Limb (tissue), 2 donors: ENCODE measurements around the gene ZEB2.

Experiments used
- DNase-seq, 2 donors: peaks; one replicate each; pipeline ENCODE4 v3.0.0-alpha.2; 2016; ENCODE audit errors: extremely low spot score in 2 of 2

ZEB2 gene

GRCh38 chr2:144357623-144358373 is 162.1 kb downstream of the ZEB2 start:
- no peak for DNase-seq

- no peak for DNase-seq
Measured at GRCh38 chr2:144356402-144356801, 163.5 kb downstream of the ZEB2 start.

GRCh38 chr2:144354953-144355352 is 165.0 kb downstream of the ZEB2 start:
- no peak for DNase-seq

- no peak for DNase-seq
Measured at GRCh38 chr2:144351687-144352086, 168.2 kb downstream of the ZEB2 start.

- DNase-seq: peak in 1 of 2 donors; percentile 5
Measured at GRCh38 chr2:144350151-144350802, 169.6 kb downstream of the ZEB2 start.

GRCh38 chr2:144349674-144350073 is 170.2 kb downstream of the ZEB2 start:
- DNase-seq: no peak

GRCh38 chr2:144348846-144349245 is 171.1 kb downstream of the ZEB2 start:
- DNase-seq: no peak

GRCh38 chr2:144346229-144346628 is 173.7 kb downstream of the ZEB2 start:
- DNase-seq: no peak

GRCh38 chr2:144343145-144343544 is 176.8 kb downstream of the ZEB2 start:
- no peak for DNase-seq

- DNase-seq: no peak
Measured at GRCh38 chr2:144341538-144341937, 178.4 kb downstream of the ZEB2 start.

- no peak for DNase-seq
Measured at GRCh38 chr2:144339048-144339447, 180.9 kb downstream of the ZEB2 start.

GRCh38 chr2:144334551-144334950 is 185.4 kb downstream of the ZEB2 start:
- DNase-seq: no peak
